ENCODE data around the gene WSCD2. TPM values are rescaled to one million over a fixed set of nuclear protein-coding genes. Genes with fewer than 3 reads are reported as not detected.

The WSCD2 gene
- total RNA-seq, 1 donor from 2014 or later = not detected

GRCh38 chr12:108169708-108170107 is 40.6 kb downstream of the WSCD2 start:
- H3K36me3 Mint-ChIP-seq (ENCODE audit: insufficient read depth) = no peaks in the 10 kb centered on the region
- H3K4me1 Mint-ChIP-seq (ENCODE audit: low read depth) = peaks cover 4% of the 10 kb centered on the region
- H3K9me3 Mint-ChIP-seq (ENCODE audit: low read depth) = no peaks in the 10 kb centered on the region
- H3K27ac Mint-ChIP-seq = no peak overlapping the region
- no peak overlapping the region for H3K4me3 Mint-ChIP-seq (ENCODE audit: low read depth)
- no peak for TF ChIP-seq CTCF (IDR thresholded peaks at IDR 0.05; ENCODE audit: unreplicated experiment)
- no peak for DNase-seq (ENCODE audit: low spot score, unreplicated experiment)
- H3K27me3 Mint-ChIP-seq = peaks cover 32% of the 10 kb centered on the region

DNA sequence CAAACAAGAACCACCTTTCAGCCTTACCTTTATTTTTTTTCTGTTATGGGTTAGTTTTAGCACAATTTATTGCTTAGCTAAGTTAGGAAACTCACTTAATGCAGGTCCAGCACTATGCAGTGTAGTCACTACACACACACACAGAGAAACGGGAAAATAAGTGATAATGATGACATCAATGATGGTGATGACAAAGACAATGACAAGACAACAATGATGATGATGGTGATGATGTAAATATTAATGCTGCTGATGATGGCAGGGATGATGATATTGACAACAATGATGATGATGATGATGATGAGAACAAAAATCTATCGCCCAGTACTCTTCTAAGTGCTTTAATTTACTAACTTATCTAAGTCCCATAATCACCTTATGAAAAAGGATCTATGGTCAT is 41.1 kb downstream of the WSCD2 start:
- no peak for TF ChIP-seq CTCF (IDR thresholded peaks at IDR 0.05; ENCODE audit: unreplicated experiment)
- no peak for DNase-seq (ENCODE audit: low spot score, unreplicated experiment)
- H3K9me3 Mint-ChIP-seq (ENCODE audit: low read depth) = no peaks in the 10 kb centered on the region
- H3K27me3 Mint-ChIP-seq = peaks cover 32% of the 10 kb centered on the region
- H3K4me1 Mint-ChIP-seq (ENCODE audit: low read depth) = peaks cover 4% of the 10 kb centered on the region
- H3K4me3 Mint-ChIP-seq (ENCODE audit: low read depth) = no peak overlapping the region
- no peaks in the 10 kb centered on the region for H3K36me3 Mint-ChIP-seq (ENCODE audit: insufficient read depth)
- H3K27ac Mint-ChIP-seq = no peak overlapping the region

- Mint-ChIP-seq H3K4me3 (ENCODE audit: low read depth) (no peak overlapping the region), H3K9me3 (ENCODE audit: low read depth) (no peaks in the 10 kb centered on the region), H3K27me3 (peaks cover 36% of the 10 kb centered on the region), H3K4me1 (ENCODE audit: low read depth) (no peaks in the 10 kb centered on the region), H3K27ac (no peak overlapping the region), H3K36me3 (ENCODE audit: insufficient read depth) (no peaks in the 10 kb centered on the region)
- no peak for DNase-seq (ENCODE audit: low spot score, unreplicated experiment)
- no peak for TF ChIP-seq CTCF (IDR thresholded peaks at IDR 0.05; ENCODE audit: unreplicated experiment)
Observed at GRCh38 chr12:108172033-108172432, 42.9 kb downstream of the WSCD2 start.

DNA sequence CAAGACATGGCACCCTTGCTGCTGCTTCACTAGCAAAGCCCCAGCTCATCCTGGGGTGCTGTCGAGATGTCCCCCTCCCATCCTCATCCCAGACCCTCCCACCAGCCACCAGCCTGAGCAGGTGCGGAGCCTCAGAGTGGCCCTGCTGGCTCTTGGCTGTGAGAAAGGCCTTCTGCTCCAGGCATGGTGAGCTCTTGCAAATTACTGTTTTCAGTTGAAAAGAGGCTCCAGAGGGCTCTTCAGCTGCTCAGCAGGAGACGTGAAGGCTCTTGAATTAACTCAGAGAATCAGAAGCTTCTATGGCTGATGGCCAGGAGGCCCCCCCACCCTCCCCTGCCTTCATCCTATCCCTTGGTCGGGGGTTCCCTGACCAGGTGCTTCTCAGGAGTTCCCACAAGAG is 44.1 kb downstream of the WSCD2 start:
- Mint-ChIP-seq H3K36me3 (ENCODE audit: insufficient read depth) (no peaks in the 10 kb centered on the region), H3K27me3 (peaks cover 33% of the 10 kb centered on the region), H3K4me1 (ENCODE audit: low read depth) (no peaks in the 10 kb centered on the region), H3K4me3 (ENCODE audit: low read depth) (no peak overlapping the region), H3K27ac (no peak overlapping the region), H3K9me3 (ENCODE audit: low read depth) (no peaks in the 10 kb centered on the region)
- no peak for DNase-seq (ENCODE audit: low spot score, unreplicated experiment)
- no peak for TF ChIP-seq CTCF (IDR thresholded peaks at IDR 0.05; ENCODE audit: unreplicated experiment)

DNA sequence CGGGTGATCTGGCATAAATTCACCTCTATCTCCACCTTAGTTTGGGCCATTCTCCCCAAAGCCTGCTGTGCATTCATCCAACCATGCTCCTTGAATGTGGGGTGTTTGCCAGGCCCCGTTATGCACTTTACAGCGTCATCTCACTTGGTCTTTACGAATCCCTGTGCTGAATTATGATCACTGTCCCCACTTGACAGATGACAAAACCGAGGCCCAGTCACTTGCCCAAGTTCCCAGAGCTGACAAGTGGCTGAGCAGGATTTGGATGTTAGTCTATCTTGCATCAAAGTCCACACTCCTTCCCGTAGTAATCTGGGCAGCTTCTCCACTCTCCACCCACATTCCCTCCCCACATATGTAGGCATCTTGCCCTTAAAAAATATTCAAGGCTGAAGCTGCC is 44.8 kb downstream of the WSCD2 start:
- no peak for DNase-seq (ENCODE audit: low spot score, unreplicated experiment)
- H3K36me3 Mint-ChIP-seq (ENCODE audit: insufficient read depth) = no peaks in the 10 kb centered on the region
- no peak overlapping the region for H3K27ac Mint-ChIP-seq
- peaks cover 26% of the 10 kb centered on the region for H3K27me3 Mint-ChIP-seq
- H3K4me3 Mint-ChIP-seq (ENCODE audit: low read depth) = no peak overlapping the region
- no peak for TF ChIP-seq CTCF (IDR thresholded peaks at IDR 0.05; ENCODE audit: unreplicated experiment)
- H3K4me1 Mint-ChIP-seq (ENCODE audit: low read depth) = no peaks in the 10 kb centered on the region
- no peaks in the 10 kb centered on the region for H3K9me3 Mint-ChIP-seq (ENCODE audit: low read depth)
